LoVo (cell line): ENCODE measurements around the gene TEX48.

Source experiments
- DNase-seq: peaks from one replicate; pipeline ENCODE4 v3.0.0-alpha.2; 2016; ENCODE audit warnings: low spot score

Gene TEX48

DNA sequence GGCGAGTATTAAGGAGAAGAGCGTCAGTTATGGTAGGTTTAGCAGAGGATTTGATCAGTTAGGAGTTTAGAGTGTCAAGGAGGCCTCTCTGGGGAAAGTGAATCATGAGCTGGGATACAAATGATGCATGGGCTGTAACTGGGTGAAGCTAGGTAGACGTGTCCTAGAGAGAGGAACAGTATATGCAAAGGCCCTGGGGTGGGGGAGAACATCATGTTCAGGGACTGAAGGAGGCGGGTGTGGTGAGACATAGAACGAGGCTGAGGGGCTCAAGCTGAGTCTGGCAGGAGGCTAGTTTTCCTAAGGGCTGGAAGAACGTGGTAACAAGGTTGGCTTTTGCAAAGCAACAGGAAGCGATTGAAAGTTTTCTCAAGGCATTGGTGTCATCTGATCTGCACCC, 60.4 kb downstream of the TEX48 start:
- no peak for DNase-seq

DNA sequence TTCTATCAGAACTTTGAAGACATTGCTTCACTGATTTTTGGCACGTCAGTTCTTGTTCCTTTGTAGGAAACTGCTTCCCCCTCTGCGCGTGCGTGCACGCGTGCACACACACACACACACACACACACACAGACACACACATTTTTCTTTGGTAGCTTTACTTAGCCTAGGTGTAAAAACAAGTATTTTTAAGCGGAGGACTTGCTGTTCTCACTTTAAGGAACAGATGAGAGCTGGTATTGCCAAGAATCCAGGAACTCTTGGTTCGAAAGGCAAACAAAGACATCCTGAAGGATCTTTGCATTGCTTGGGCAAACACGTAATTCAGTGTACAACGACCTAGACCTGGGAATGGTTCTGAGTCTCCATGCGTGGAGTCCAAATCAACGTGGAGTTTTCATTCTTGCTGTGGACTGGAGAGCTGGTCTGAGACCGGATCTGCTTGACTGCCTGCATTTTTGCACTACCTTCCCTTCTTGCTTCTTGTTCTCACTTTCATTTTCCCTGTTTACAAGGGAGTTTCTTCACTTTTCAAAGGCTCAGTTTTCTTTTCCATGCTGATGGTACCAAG, 62.7 kb downstream of the TEX48 start:
- no peak for DNase-seq

DNA sequence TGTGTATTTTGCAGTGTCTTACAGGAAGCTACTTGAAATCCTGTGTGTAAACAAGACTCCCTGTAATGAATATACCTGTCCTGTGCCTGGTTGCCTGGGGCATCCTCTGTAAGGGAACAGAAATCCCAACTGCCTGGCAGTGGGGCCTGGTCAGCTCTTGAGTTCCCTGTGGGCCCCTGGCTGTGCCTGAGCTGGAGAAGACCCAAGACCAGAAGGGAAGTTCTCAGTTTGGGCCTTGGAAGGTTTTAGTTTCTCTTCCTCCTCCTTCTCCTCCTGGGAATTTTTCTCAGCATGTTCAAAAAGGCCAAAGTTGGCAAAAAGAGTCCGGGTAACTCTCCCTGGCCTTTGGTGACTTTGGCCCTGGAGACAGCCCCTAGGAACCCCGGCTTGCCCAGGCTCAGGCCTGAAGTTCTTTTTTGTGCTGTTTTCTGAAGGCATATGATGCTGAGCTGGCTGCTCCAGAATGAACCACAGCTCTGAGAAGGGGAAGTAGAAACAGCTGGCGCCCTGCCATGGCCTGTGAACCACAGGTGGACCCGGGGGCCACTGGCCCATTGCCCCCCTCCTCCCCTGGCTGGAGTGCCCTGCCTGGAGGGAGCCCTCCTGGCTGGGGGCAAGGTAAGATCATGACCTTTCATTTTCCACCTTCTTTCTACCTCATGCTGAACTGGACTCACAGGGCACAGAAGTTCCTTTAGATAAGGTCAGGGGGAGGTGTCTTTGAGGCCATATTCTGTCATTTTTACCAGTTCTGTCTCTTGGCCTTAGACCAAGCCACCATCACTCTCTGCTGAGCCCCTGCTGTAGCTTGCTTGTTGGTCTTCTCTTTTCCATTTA, 65.1 kb downstream of the TEX48 start:
- no peak for DNase-seq
